Testis (tissue), 2 donors: ENCODE results near the gene GNPDA1.
"Not testable (repeated sequence)": the region's sequence is repeated elsewhere in the genome, so short reads cannot be mapped to it uniquely, and the experiment has no call there.

Experiments
- CTCF ChIP-seq, 3 experiments: fragments of 450-650 bp in 2 of 3; fragments of 200-600 bp in 1 of 3; sonication (generic) in 1 of 3; IDR thresholded peaks; one replicate each; pipeline ENCODE4 v1.5.1; 2016 to 2019; ENCODE audit warnings: antibody characterized with exemption in 3 of 3, mild to moderate bottlenecking in 2 of 3, moderate library complexity in 1 of 3
- POLR2A ChIP-seq: fragments of 450-650 bp; IDR thresholded peaks from one replicate; pipeline ENCODE4 v1.6.1; 2017; ENCODE audit warnings: antibody characterized with exemption, mild to moderate bottlenecking, moderate library complexity

- TF ChIP-seq CTCF (IDR thresholded peaks at IDR 0.05); POLR2A: not testable (repeated sequence)
These were observed 39.2 kb upstream of the GNPDA1 start for GRCh38 chr5:142052026-142052425.
